ENCODE measurements around the gene WFIKKN1. TPM values are rescaled to one million over a fixed set of nuclear protein-coding genes. Genes with fewer than 3 reads are reported as not detected.
A peak's percentile ranks its signal among the peaks of the same experiment; 100 is the strongest.

Gene WFIKKN1
- total and polyA plus RNA-seq, 2 of the 13 experiments (the other 11 are each of a cell fraction or from before 2014, with no cell fraction given) = 1.7 to 4.9 TPM

DNA sequence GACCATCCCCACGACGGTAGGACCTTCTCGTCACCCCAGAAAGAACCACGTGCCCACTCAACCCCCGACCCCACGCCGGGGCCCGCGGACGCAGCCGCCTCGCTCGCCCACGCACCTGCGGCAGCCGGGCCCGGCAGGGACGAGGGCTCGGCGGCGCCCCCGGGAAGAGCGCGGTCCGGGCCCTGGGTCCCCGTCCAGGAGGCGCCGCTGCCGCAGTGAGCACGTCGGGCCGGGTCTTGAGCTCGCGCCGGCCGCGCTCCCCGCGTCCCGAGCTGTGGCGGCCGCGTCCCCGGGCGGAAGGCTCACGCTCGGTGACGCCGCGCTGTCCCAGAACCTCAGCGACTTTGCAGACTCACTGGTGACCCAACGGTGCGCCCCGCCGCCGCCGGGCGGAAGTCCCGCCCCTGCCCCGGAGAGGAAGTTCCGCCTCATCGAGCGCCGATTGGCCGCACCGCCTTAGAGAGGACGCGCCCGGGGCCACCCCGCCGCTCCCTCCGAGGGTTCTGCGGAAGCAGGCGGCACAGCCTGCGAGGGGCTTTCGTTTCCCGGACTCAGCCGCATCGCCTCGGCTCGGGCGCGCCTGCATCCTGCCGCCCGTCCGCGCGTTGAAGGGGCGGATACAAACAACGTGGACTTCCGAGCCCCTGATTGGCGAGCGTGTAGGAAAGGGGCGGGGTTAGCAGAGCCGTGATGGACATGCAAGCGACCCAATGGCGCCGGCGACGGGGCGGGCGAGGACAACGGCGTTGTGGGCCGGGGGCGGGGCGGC is 41.7 kb upstream of the WFIKKN1 start (continued):
- TF ChIP-seq, protein P1, sequence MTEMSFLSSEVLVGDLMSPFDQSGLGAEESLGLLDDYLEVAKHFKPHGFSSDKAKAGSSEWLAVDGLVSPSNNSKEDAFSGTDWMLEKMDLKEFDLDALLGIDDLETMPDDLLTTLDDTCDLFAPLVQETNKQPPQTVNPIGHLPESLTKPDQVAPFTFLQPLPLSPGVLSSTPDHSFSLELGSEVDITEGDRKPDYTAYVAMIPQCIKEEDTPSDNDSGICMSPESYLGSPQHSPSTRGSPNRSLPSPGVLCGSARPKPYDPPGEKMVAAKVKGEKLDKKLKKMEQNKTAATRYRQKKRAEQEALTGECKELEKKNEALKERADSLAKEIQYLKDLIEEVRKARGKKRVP (CRISPR knock-in tag; IDR thresholded peaks at IDR 0.05) = no peak
- TF ChIP-seq ZSCAN30 (CRISPR knock-in tag; IDR thresholded peaks at IDR 0.05) (no peak), ZNF530 (CRISPR knock-in tag; IDR thresholded peaks at IDR 0.05; ENCODE audit: low read depth) (no peak), ZNF468 (CRISPR knock-in tag; IDR thresholded peaks at IDR 0.05) (no peak), AKAP8 (CRISPR knock-in tag; IDR thresholded peaks at IDR 0.05) (no peak), WIZ (CRISPR knock-in tag; IDR thresholded peaks at IDR 0.05) (no peak), MIER2 (CRISPR knock-in tag; IDR thresholded peaks at IDR 0.05) (no peak), RBM22 (optimal IDR thresholded peaks at IDR 0.05; ENCODE audit: low read length) (no peak), ZKSCAN1 (IDR thresholded peaks at IDR 0.05; ENCODE audit: low read length) (no peak), RFXAP (CRISPR knock-in tag; IDR thresholded peaks at IDR 0.05; ENCODE audit: borderline replicate concordance) (no peak), HNRNPLL (IDR thresholded peaks at IDR 0.05; ENCODE audit: low read depth, low read length, poor library complexity, severe bottlenecking) (peak; percentile 37)
- TF ChIP-seq, protein P2, sequence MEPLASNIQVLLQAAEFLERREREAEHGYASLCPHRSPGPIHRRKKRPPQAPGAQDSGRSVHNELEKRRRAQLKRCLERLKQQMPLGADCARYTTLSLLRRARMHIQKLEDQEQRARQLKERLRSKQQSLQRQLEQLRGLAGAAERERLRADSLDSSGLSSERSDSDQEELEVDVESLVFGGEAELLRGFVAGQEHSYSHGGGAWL (CRISPR knock-in tag; IDR thresholded peaks at IDR 0.05) = peak; percentile 79; the same call in 1 of the 2 replicates
- TF ChIP-seq, protein P3, sequence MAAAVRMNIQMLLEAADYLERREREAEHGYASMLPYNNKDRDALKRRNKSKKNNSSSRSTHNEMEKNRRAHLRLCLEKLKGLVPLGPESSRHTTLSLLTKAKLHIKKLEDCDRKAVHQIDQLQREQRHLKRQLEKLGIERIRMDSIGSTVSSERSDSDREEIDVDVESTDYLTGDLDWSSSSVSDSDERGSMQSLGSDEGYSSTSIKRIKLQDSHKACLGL (CRISPR knock-in tag; IDR thresholded peaks at IDR 0.05) = peak; percentile 87
- TF ChIP-seq, protein P4, sequence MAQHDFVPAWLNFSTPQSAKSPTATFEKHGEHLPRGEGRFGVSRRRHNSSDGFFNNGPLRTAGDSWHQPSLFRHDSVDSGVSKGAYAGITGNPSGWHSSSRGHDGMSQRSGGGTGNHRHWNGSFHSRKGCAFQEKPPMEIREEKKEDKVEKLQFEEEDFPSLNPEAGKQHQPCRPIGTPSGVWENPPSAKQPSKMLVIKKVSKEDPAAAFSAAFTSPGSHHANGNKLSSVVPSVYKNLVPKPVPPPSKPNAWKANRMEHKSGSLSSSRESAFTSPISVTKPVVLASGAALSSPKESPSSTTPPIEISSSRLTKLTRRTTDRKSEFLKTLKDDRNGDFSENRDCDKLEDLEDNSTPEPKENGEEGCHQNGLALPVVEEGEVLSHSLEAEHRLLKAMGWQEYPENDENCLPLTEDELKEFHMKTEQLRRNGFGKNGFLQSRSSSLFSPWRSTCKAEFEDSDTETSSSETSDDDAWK (CRISPR knock-in tag; IDR thresholded peaks at IDR 0.05) = no peak
- TF ChIP-seq, protein P5, sequence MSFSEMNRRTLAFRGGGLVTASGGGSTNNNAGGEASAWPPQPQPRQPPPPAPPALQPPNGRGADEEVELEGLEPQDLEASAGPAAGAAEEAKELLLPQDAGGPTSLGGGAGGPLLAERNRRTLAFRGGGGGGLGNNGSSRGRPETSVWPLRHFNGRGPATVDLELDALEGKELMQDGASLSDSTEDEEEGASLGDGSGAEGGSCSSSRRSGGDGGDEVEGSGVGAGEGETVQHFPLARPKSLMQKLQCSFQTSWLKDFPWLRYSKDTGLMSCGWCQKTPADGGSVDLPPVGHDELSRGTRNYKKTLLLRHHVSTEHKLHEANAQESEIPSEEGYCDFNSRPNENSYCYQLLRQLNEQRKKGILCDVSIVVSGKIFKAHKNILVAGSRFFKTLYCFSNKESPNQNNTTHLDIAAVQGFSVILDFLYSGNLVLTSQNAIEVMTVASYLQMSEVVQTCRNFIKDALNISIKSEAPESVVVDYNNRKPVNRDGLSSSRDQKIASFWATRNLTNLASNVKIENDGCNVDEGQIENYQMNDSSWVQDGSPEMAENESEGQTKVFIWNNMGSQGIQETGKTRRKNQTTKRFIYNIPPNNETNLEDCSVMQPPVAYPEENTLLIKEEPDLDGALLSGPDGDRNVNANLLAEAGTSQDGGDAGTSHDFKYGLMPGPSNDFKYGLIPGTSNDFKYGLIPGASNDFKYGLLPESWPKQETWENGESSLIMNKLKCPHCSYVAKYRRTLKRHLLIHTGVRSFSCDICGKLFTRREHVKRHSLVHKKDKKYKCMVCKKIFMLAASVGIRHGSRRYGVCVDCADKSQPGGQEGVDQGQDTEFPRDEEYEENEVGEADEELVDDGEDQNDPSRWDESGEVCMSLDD (CRISPR knock-in tag; IDR thresholded peaks at IDR 0.05; ENCODE audit: borderline replicate concordance) = 0 out of 2 replicates have a peak, but pooled peaks have one; percentile 21
- TF ChIP-seq, protein P6, sequence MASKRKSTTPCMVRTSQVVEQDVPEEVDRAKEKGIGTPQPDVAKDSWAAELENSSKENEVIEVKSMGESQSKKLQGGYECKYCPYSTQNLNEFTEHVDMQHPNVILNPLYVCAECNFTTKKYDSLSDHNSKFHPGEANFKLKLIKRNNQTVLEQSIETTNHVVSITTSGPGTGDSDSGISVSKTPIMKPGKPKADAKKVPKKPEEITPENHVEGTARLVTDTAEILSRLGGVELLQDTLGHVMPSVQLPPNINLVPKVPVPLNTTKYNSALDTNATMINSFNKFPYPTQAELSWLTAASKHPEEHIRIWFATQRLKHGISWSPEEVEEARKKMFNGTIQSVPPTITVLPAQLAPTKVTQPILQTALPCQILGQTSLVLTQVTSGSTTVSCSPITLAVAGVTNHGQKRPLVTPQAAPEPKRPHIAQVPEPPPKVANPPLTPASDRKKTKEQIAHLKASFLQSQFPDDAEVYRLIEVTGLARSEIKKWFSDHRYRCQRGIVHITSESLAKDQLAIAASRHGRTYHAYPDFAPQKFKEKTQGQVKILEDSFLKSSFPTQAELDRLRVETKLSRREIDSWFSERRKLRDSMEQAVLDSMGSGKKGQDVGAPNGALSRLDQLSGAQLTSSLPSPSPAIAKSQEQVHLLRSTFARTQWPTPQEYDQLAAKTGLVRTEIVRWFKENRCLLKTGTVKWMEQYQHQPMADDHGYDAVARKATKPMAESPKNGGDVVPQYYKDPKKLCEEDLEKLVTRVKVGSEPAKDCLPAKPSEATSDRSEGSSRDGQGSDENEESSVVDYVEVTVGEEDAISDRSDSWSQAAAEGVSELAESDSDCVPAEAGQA (IDR thresholded peaks at IDR 0.05; ENCODE audit: low read depth) = no peak; the same call in 1 of the 2 replicates
- TF ChIP-seq, protein P6 (CRISPR knock-in tag; IDR thresholded peaks at IDR 0.05; ENCODE audit: borderline replicate concordance) = no peak
